Measurements from ENCODE around the gene GH2.

GH2 gene

GRCh38 chr17:63838631-63839171 lies 43.0 kb downstream of the GH2 start:
- DNase-seq: no peak

- DNase-seq: no peak
Measured at GRCh38 chr17:63837962-63838600, 43.7 kb downstream of the GH2 start.

- no peak for DNase-seq
Measured at GRCh38 chr17:63837480-63837879, 44.3 kb downstream of the GH2 start.

GRCh38 chr17:63836811-63837210 lies 44.9 kb downstream of the GH2 start:
- no peak for DNase-seq

- DNase-seq: no peak
Measured at GRCh38 chr17:63835167-63835720, 46.5 kb downstream of the GH2 start.

- DNase-seq: peak; percentile 62 to 70
Measured at GRCh38 chr17:63834431-63835166, 47.1 kb downstream of the GH2 start.

GRCh38 chr17:63833741-63834373 lies 47.9 kb downstream of the GH2 start:
- no peak for DNase-seq

- no peak for DNase-seq
Measured at GRCh38 chr17:63833026-63833740, 48.6 kb downstream of the GH2 start.

- DNase-seq: no peak
Measured at GRCh38 chr17:63832455-63832854, 49.3 kb downstream of the GH2 start.

- DNase-seq: no peak
Measured at GRCh38 chr17:63832014-63832413, 49.7 kb downstream of the GH2 start.

- no peak for DNase-seq
Measured at GRCh38 chr17:63831505-63831904, 50.2 kb downstream of the GH2 start.

GRCh38 chr17:63830904-63831491 lies 50.7 kb downstream of the GH2 start:
- DNase-seq: no peak

- no peak for DNase-seq
Measured at GRCh38 chr17:63830278-63830677, 51.5 kb downstream of the GH2 start.

All from inflammatory macrophage treated with lipopolysaccharide for 1 hour (primary cell).